Trophoblast cell (in vitro differentiated cells and primary cell): ENCODE data around the gene MCEE.

Experiments
- DNase-seq, 2 donors: peaks; one replicate each; pipeline ENCODE4 v3.0.0-alpha.2; 2016
- H2AFZ ChIP-seq: 2 replicates; pipeline ENCODE4 v1.6.1; 2013; ENCODE audit warnings: low read length, moderate library complexity, mild to moderate bottlenecking; ENCODE audit not compliant: insufficient read depth, poor library complexity
- H2AK5ac ChIP-seq: 2 replicates; pipeline ENCODE4 v1.6.1; 2013; ENCODE audit warnings: mild to moderate bottlenecking, low read length
- H2BK120ac ChIP-seq: 2 replicates; pipeline ENCODE4 v1.6.1; 2013; ENCODE audit warnings: low read length, mild to moderate bottlenecking, moderate library complexity; ENCODE audit not compliant: insufficient read depth, poor library complexity
- H2BK12ac ChIP-seq: 2 replicates; pipeline ENCODE4 v1.6.1; 2013; ENCODE audit warnings: mild to moderate bottlenecking, low read length, moderate library complexity
- H2BK5ac ChIP-seq: 2 replicates; pipeline ENCODE4 v1.6.1; 2013; ENCODE audit warnings: low read length, low read depth, moderate library complexity, mild to moderate bottlenecking; ENCODE audit not compliant: poor library complexity
- H3K14ac ChIP-seq: 2 replicates; pipeline ENCODE4 v1.6.1; 2013; ENCODE audit warnings: mild to moderate bottlenecking, low read length
- H3K18ac ChIP-seq: 2 replicates; pipeline ENCODE4 v1.6.1; 2013; ENCODE audit warnings: mild to moderate bottlenecking, low read length
- H3K23ac ChIP-seq: 2 replicates; pipeline ENCODE4 v1.6.1; 2013; ENCODE audit warnings: low read length
- H3K27ac ChIP-seq: 2 replicates; pipeline ENCODE4 v1.5.1; 2013; ENCODE audit warnings: low read depth, mild to moderate bottlenecking, inconsistent platforms, low read length, moderate library complexity
- H3K27me3 ChIP-seq: 2 replicates; pipeline ENCODE4 v1.6.1; 2013; ENCODE audit warnings: inconsistent platforms, mild to moderate bottlenecking, low read length, moderate library complexity; ENCODE audit not compliant: insufficient read depth
- H3K36me3 ChIP-seq, 2 experiments: 1 replicate in 1 of 2; 2 replicates in 1 of 2; pipeline ENCODE4 v1.6.1; 2013; ENCODE audit warnings: low read length in 2 of 2, mild to moderate bottlenecking in 2 of 2, moderate library complexity in 1 of 2; ENCODE audit not compliant: insufficient read depth in 2 of 2, control insufficient read depth in 1 of 2
- H3K4ac ChIP-seq: 2 replicates; pipeline ENCODE4 v1.6.1; 2013; ENCODE audit warnings: low read depth, mild to moderate bottlenecking, low read length, moderate library complexity
- H3K4me1 ChIP-seq, 2 experiments: 1 replicate in 1 of 2; 2 replicates in 1 of 2; pipeline ENCODE4 v1.6.1; 2013; ENCODE audit warnings: low read length in 2 of 2, mild to moderate bottlenecking in 2 of 2, moderate library complexity in 1 of 2; ENCODE audit not compliant: insufficient read depth in 2 of 2, control insufficient read depth in 1 of 2
- H3K4me2 ChIP-seq: 2 replicates; pipeline ENCODE4 v1.6.1; 2013; ENCODE audit warnings: inconsistent platforms, mild to moderate bottlenecking, low read length, moderate library complexity
- H3K4me3 ChIP-seq: 2 replicates; pipeline ENCODE4 v1.5.1; 2013; ENCODE audit warnings: mild to moderate bottlenecking, low read depth, low read length, inconsistent platforms
- H3K79me1 ChIP-seq: one replicate; pipeline ENCODE4 v1.6.1; 2013; ENCODE audit warnings: low read length
- H3K79me2 ChIP-seq: 2 replicates; pipeline ENCODE4 v1.6.1; 2013; ENCODE audit warnings: low read length, mild to moderate bottlenecking; ENCODE audit not compliant: control insufficient read depth, insufficient read depth, poor library complexity
- H3K9ac ChIP-seq: 2 replicates; pipeline ENCODE4 v1.6.1; 2013; ENCODE audit warnings: mild to moderate bottlenecking, low read length
- H3K9me3 ChIP-seq: 2 replicates; pipeline ENCODE4 v1.6.1; 2013; ENCODE audit warnings: low read depth, mild to moderate bottlenecking, control low read depth, inconsistent platforms, low read length; ENCODE audit not compliant: insufficient read depth
- H4K12ac ChIP-seq: 2 replicates; pipeline ENCODE4 v1.6.1; 2013; ENCODE audit warnings: low read depth, mild to moderate bottlenecking, low read length, moderate library complexity
- H4K8ac ChIP-seq: 2 replicates; pipeline ENCODE4 v1.6.1; 2013; ENCODE audit warnings: low read depth, mild to moderate bottlenecking, low read length, moderate library complexity
- H4K91ac ChIP-seq: one replicate; pipeline ENCODE4 v1.6.1; 2013; ENCODE audit warnings: low read depth, mild to moderate bottlenecking, low read length, moderate library complexity
- WGBS: extraction: QIAGEN DNeasy Blood & Tissue Kit; methylation state at CpG from one replicate; pipeline ENCODE4 v1.1.7; 2013; ENCODE audit warnings: missing lambda C conversion rate; ENCODE audit not compliant: insufficient read length, insufficient coverage; ENCODE audit errors: extremely low coverage; 5-methylcytosine and 5-hydroxymethylcytosine counted together

Gene MCEE

DNA sequence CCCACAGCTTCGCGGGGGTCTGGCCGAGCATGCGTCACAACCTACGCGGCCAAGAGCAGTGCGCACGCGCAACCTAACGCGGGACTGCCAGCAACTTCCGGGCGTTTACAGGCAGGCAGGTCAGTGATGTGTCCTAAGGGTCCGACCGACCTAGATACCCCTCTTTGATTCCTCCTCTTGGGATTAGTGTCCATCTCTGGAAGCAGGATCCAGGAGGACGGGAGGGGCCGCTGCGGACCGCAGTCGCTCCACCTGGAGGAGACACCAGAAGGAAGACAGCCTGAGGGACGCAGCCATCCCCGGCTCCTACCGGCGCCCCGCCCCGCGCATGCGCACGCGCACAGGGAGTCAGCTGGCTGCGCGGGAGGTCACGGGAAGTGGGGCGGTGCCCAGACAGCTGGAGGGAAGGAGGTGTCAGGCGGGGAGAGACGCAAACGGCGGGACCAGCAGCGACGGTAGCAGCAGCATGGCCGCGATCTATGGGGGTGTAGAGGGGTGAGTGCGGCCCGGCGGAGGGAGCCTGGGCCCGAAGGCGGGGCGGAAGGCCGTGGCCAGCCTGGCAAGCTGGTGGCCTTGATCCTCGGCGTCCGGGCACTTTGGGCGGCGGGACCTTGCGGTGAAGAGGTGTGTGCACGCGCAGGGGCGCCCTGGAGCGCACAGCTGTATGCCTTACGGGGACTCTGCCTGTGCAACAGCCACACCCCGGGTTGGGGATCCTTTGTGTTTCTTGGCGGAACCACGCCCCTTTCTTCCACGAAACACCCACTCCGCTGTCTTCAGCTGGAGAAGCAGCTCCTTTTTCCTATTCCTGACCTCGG, 61.6 kb downstream of the MCEE start, which contains the start of gene NAGK:
TSS of gene NAGK (plus strand) at position 431 of the 818 bp plus-strand sequence. CDS start at position 467, 36 bp downstream.
- H4K8ac ChIP-seq: peak within 1 kb of the TSS; percentile 93
- peak within 1 kb of the TSS; percentile 94 for H2AK5ac ChIP-seq
- H3K79me1 ChIP-seq: peaks cover 12% of the 10 kb centered on the region
- H3K4me1 ChIP-seq: peaks cover 6 to 14% of the 10 kb centered on the region in 2 experiments
- peak within 1 kb of the TSS; percentile 81 for H2AFZ ChIP-seq
- peak within 1 kb of the TSS; percentile 45 for H2BK12ac ChIP-seq
- H3K9ac ChIP-seq: peak within 1 kb of the TSS; percentile 91
- H3K18ac ChIP-seq: peak within 1 kb of the TSS; percentile 76
- H3K36me3 ChIP-seq: peaks cover 22% of the 10 kb centered on the region in 2 experiments
- H2BK120ac ChIP-seq: peak within 1 kb of the TSS; percentile 77
- no peaks in the 10 kb centered on the region for H3K9me3 ChIP-seq
- WGBS: no CpG with 5 or more reads among the region's 66 CpGs
- no peaks in the 10 kb centered on the region for H3K27me3 ChIP-seq
- H4K91ac ChIP-seq: peak within 1 kb of the TSS; percentile 94
- H3K4me3 ChIP-seq: peak within 1 kb of the TSS; percentile 99
- H3K27ac ChIP-seq: peak within 1 kb of the TSS; percentile 80
- H2BK5ac ChIP-seq: peak within 1 kb of the TSS; percentile 88
- H3K23ac ChIP-seq: no peak within 1 kb of the TSS
- H3K14ac ChIP-seq: peak within 1 kb of the TSS; percentile 94
- H3K79me2 ChIP-seq: peaks cover 16% of the 10 kb centered on the region
- peak within 1 kb of the TSS; percentile 77 for H3K4me2 ChIP-seq
- peak; percentile 95 to 98 for DNase-seq
- peak within 1 kb of the TSS; percentile 76 for H3K4ac ChIP-seq
- peak within 1 kb of the TSS; percentile 95 for H4K12ac ChIP-seq

GRCh38 chr2:71067567-71068217, 62.3 kb downstream of the MCEE start:
- Histone ChIP-seq H3K14ac (peak overlapping the region; percentile 92), H2AK5ac (peak overlapping the region; percentile 94), H2BK120ac (peak overlapping the region; percentile 77), H3K9me3 (no peaks in the 10 kb centered on the region), H4K91ac (peak overlapping the region; percentile 94), H2AFZ (peak overlapping the region; percentile 57), H2BK5ac (peak overlapping the region; percentile 88), H3K27ac (peak overlapping the region; percentile 80), H3K79me2 (peaks cover 16% of the 10 kb centered on the region), H4K8ac (peak overlapping the region; percentile 92), H3K4me3 (peak overlapping the region; percentile 99), H3K4me1 (peaks cover 6 to 14% of the 10 kb centered on the region in 2 experiments), H4K12ac (peak overlapping the region; percentile 95), H3K4me2 (peak overlapping the region; percentile 60), H3K23ac (no peak overlapping the region), H3K79me1 (peaks cover 12% of the 10 kb centered on the region), H3K27me3 (no peaks in the 10 kb centered on the region), H3K4ac (peak overlapping the region; percentile 76), H2BK12ac (peak overlapping the region; percentile 45), H3K9ac (peak overlapping the region; percentile 65), H3K36me3 (peaks cover 16% of the 10 kb centered on the region in 2 experiments), H3K18ac (peak overlapping the region; percentile 60)
- DNase-seq: no peak
- no CpG with 5 or more reads among the region's 26 CpGs for WGBS

GRCh38 chr2:71066856-71067255, 63.2 kb downstream of the MCEE start:
- no peak overlapping the region for H3K27ac ChIP-seq
- H3K14ac ChIP-seq: no peak overlapping the region
- H3K27me3 ChIP-seq: no peaks in the 10 kb centered on the region
- H2BK12ac ChIP-seq: no peak overlapping the region
- no peaks in the 10 kb centered on the region for H3K9me3 ChIP-seq
- no CpG with 5 or more reads among the region's 3 CpGs for WGBS
- H4K8ac ChIP-seq: no peak overlapping the region
- H2BK5ac ChIP-seq: no peak overlapping the region
- no peak overlapping the region for H3K18ac ChIP-seq
- no peak overlapping the region for H2AK5ac ChIP-seq
- H3K36me3 ChIP-seq: peaks cover 10% of the 10 kb centered on the region in 2 experiments
- no peak overlapping the region for H4K12ac ChIP-seq
- H3K4me2 ChIP-seq: no peak overlapping the region
- H2BK120ac ChIP-seq: no peak overlapping the region
- H2AFZ ChIP-seq: no peak overlapping the region
- H3K9ac ChIP-seq: no peak overlapping the region
- H4K91ac ChIP-seq: no peak overlapping the region
- no peak overlapping the region for H3K4me3 ChIP-seq
- H3K79me1 ChIP-seq: peaks cover 12% of the 10 kb centered on the region
- H3K23ac ChIP-seq: no peak overlapping the region
- peak; percentile 85 to 92 for DNase-seq
- no peak overlapping the region for H3K4ac ChIP-seq
- H3K4me1 ChIP-seq: peaks cover 6 to 14% of the 10 kb centered on the region in 2 experiments
- peaks cover 16% of the 10 kb centered on the region for H3K79me2 ChIP-seq

- Histone ChIP-seq H2AFZ (no peak overlapping the region), H3K9me3 (no peaks in the 10 kb centered on the region), H3K14ac (no peak overlapping the region), H3K4me2 (no peak overlapping the region), H3K4ac (no peak overlapping the region), H3K27ac (peak overlapping the region; percentile 73), H4K8ac (no peak overlapping the region), H3K18ac (no peak overlapping the region), H3K4me3 (no peak overlapping the region), H3K79me1 (peaks cover 14% of the 10 kb centered on the region), H3K36me3 (no peaks in the 10 kb centered on the region), H2BK5ac (no peak overlapping the region), H2BK12ac (no peak overlapping the region), H3K9ac (no peak overlapping the region), H2BK120ac (peak overlapping the region; percentile 85), H3K79me2 (peaks cover 13% of the 10 kb centered on the region), H2AK5ac (no peak overlapping the region), H3K27me3 (no peaks in the 10 kb centered on the region), H3K4me1 (peaks cover 6 to 14% of the 10 kb centered on the region in 2 experiments), H4K91ac (peak overlapping the region; percentile 80), H4K12ac (no peak overlapping the region), H3K23ac (no peak overlapping the region)
- peak in 1 of 2 donors; percentile 75 for DNase-seq
- WGBS: no CpG with 5 or more reads among the region's 7 CpGs
These were observed 65.0 kb downstream of the MCEE start for GRCh38 chr2:71064754-71065621.
